Glomerular endothelial cell (primary cell): Measurements from ENCODE around the gene MACC1. TPM values are rescaled to one million over a fixed set of nuclear protein-coding genes. Genes with fewer than 3 reads are reported as not detected.

ENCODE experiments used
- DNase-seq: peaks from one replicate; pipeline ENCODE4 v3.0.0-alpha.2; 2011; ENCODE audit warnings: low read depth, low spot score; ENCODE audit errors: extremely low read depth
- total RNA-seq: library from RNA; depleted of rRNA; stranded (reverse); fragments of >200 nt; gene quantifications from 2 replicates; pipeline ENCODE4 v1.2.3, GENCODE V29; 2015

The MACC1 gene
- total RNA-seq, 1 donor from 2014 or later, result not detected

- no peak for DNase-seq
Measured at GRCh38 chr7:20185988-20186387, 31.2 kb downstream of the MACC1 start.

- no peak for DNase-seq
Measured at GRCh38 chr7:20183086-20183485, 34.1 kb downstream of the MACC1 start.

GRCh38 chr7:20176578-20177242, 40.5 kb downstream of the MACC1 start:
- DNase-seq, result no peak

GRCh38 chr7:20173828-20174227, 43.4 kb downstream of the MACC1 start:
- no peak for DNase-seq

- DNase-seq, result peak; percentile 16
Measured at GRCh38 chr7:20172736-20173334, 44.3 kb downstream of the MACC1 start.

GRCh38 chr7:20170633-20171032, 46.6 kb downstream of the MACC1 start:
- no peak for DNase-seq

GRCh38 chr7:20165146-20165510, 52.1 kb downstream of the MACC1 start:
- DNase-seq, result no peak

GRCh38 chr7:20164425-20165145, 52.6 kb downstream of the MACC1 start:
- DNase-seq, result no peak

GRCh38 chr7:20162665-20163064, 54.5 kb downstream of the MACC1 start:
- no peak for DNase-seq

GRCh38 chr7:20159226-20159747, 57.9 kb downstream of the MACC1 start:
- no peak for DNase-seq

- no peak for DNase-seq
Measured at GRCh38 chr7:20158684-20159083, 58.5 kb downstream of the MACC1 start.

GRCh38 chr7:20157456-20157855, 59.7 kb downstream of the MACC1 start:
- DNase-seq, result no peak

GRCh38 chr7:20153999-20154398, 63.2 kb downstream of the MACC1 start:
- DNase-seq, result no peak

GRCh38 chr7:20153567-20153966, 63.6 kb downstream of the MACC1 start:
- DNase-seq, result no peak

- DNase-seq, result no peak
Measured at GRCh38 chr7:20152511-20152910, 64.7 kb downstream of the MACC1 start.

- DNase-seq, result no peak
Measured at GRCh38 chr7:20151708-20152456, 65.3 kb downstream of the MACC1 start.

- DNase-seq, result no peak
Measured at GRCh38 chr7:20146451-20146850, 70.7 kb downstream of the MACC1 start.

- no peak for DNase-seq
Measured at GRCh38 chr7:20144801-20145200, 72.4 kb downstream of the MACC1 start.

- no peak for DNase-seq
Measured at GRCh38 chr7:20141666-20142065, 75.5 kb downstream of the MACC1 start.

- no peak for DNase-seq
Measured at GRCh38 chr7:20141002-20141345, 76.2 kb downstream of the MACC1 start.

GRCh38 chr7:20140291-20141001, 76.7 kb downstream of the MACC1 start:
- no peak for DNase-seq
